Activated CD4-positive, CD25-positive, alpha-beta regulatory T cell treated with anti-CD3 and anti-CD28 coated beads, Interleukin-2, amount 50 U/mL, for 72 hours (primary cell): ENCODE data around the gene HIVEP3.

Source experiments
- DNase-seq: peaks from one replicate; pipeline ENCODE4 v3.0.0; 2021

The HIVEP3 gene

GRCh38 chr1:41920658-41921057 lies 1.9 kb upstream of the HIVEP3 start:
- no peak for DNase-seq

DNA sequence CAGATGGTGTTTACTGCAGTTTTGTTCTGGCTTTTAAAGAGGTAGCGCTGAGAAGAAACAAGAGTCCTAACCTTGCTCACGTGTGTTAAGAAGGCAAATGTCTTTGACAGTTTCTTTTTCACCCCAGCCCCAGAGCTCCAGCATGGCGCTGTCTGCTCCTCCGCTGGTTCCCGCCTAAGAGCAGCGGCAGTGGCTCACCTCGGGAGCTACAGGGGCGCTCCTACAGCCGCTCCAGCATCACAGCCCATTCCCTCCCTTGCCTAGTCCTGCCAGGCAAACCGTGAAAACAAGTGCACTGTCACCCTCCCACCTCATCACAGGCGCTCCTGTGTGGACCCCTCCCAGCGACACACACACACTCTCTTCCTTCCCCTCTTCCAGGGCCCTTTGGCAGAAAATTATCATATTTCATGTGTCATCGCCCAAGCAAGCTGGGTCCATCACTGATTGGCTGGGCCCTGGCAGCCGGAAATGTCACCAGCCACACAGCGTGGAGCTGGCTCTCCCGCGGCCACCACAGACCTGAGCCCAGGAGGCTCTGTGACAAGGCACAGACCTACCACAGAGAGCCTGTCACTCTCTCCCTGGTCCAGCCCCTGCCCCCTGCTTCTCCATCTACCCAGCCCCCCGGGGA lies 1.2 kb upstream of the HIVEP3 start:
- DNase-seq: peak; percentile 80

GRCh38 chr1:41919131-41919530 lies 409 bp upstream of the HIVEP3 start:
- DNase-seq: no peak

DNA sequence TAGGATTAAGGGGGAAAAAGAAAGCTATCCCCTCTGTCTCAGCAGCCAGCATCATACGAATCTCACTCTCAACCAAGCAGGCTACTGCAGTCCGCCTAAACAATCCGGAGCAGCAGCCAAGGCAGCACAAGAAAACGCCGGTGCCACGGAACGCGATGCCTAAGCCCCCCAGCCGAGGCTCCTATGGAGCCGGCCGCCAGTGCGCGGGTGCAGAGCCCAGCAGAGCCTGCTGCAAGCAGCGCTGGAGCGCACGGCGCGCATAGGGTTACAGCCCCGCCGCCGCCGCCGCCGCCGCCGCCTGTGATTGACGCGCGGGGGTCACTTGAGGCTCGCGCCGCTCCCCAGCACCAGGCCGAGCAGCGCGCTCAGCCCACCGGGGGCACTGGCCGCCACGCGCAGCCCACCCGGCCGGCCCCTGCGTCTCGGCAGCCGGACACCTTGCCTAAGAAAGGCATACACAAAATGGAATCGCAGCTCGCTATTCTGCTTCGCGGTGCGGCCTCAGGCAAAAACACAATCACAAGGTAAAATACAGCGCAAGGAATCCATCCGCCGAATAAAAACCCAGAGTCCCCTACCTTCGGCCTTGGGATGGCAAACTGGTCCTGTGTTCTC lies 780 bp downstream of the HIVEP3 start:
- peak; percentile 59 for DNase-seq

GRCh38 chr1:41917076-41917475 lies 1.6 kb downstream of the HIVEP3 start:
- no peak for DNase-seq

- no peak for DNase-seq
Measured at GRCh38 chr1:41915786-41916571, 2.7 kb downstream of the HIVEP3 start.

DNA sequence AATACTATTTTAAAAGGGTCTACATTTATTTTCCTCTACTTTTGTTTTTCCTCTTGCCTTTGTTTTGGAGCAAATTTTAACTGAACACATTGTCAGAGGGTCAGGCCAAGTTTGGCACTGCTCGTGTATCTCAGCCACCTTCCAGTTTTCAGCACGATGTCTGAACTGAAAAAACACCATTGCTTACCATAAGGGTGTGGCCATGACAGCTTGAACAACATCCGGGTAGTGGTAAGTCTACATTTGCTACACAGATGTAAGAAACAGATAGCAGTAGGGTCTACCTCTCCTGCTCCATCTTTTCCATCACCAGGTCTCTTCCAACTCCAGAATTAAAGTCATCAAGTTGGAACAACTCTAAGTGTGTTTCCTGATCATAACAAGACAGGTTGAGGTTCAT lies 4.2 kb downstream of the HIVEP3 start:
- no peak for DNase-seq

- DNase-seq: no peak
Measured at GRCh38 chr1:41913014-41913413, 5.7 kb downstream of the HIVEP3 start.

DNA sequence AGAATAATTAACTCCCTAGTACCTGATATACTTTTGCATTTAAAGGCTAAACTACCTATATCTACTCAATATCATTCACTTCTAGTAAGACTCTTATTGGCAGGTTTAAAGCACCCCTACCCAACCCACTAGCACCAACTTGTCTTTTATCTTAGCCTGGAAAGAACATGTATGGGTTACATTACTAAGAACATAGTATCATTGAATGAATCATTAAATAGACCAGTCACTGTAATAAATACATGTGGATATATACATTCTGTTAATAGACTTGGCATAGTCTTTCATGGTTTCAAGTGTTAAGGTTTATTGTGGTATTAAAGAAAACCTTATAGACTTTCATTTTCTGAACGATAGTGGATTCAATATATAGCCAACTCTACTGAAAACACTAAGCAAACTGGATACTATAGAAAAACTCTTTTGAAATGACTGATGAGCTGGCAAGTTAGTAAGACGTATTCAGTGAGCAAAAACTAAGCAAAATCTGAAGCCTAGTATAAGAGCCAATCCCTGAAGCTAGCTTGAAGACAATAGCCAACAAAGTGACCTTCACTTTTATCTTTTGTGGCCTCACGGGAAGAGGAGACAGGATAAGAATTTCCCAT lies 10.3 kb downstream of the HIVEP3 start:
- DNase-seq: no peak

DNA sequence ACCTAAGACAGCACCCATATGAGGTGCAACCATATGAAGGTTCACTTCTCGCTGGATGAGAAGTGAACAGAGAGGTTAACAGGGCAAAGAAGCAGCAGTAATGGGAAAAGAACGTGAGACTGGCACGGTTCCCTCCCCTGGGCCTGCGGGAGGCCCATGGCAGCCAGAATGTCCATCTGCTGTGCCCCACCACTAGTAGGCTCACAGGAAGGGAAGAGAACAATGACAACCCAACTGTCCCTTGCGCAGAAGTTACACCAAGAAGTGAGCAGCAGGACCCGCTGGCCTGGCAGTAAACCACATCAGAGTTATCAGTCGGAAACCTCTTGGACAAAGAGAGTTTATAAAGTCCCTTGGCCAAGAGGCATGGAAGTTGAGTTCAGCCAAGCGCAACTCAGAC lies 11.3 kb downstream of the HIVEP3 start:
- DNase-seq: no peak

DNA sequence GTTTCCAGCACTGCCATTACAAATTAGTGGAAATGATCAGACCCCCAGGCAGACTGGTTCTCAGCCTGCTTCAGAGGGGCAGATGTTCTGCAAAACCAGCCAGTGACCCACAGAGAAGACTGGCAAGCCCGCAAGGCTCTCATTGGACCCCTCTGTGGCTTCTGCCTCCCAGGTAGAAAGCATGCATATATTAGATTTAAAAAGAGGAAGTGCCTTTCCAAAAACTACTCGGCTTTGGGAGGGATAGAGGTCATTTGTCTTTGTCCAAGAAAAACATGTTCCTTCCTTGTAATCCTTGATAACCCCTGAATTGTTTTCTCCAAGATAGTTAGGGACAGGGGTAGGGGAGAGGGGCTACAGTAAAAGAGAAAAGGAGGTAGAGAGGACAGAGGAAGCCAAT lies 11.8 kb downstream of the HIVEP3 start:
- DNase-seq: no peak

GRCh38 chr1:41905093-41905675 lies 13.5 kb downstream of the HIVEP3 start:
- DNase-seq: no peak

- DNase-seq: no peak
Measured at GRCh38 chr1:41902664-41903063, 16.1 kb downstream of the HIVEP3 start.

DNA sequence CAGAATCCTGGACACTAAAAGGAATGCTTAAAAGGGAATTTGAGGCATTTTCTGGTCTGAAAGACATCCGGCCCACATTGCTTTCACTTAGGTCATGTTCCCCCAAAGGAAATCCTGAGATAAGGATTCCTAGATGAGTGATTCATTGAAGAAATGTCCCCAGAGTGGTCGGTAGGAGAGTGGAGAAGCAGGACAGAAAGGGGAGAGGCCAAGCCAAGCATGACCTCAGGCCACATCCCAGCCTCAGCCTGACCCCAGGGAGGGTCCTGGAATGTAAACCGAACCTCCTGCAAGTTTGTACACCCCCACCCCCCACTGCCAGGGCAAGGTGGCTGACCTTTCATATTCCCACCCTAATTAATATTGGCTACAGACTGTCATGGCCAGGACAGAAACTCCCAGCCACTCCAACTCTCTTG lies 16.6 kb downstream of the HIVEP3 start:
- DNase-seq: no peak

- no peak for DNase-seq
Measured at GRCh38 chr1:41901551-41901950, 17.2 kb downstream of the HIVEP3 start.

GRCh38 chr1:41900603-41901444 lies 17.9 kb downstream of the HIVEP3 start:
- DNase-seq: no peak

- DNase-seq: peak; percentile 65
Measured at GRCh38 chr1:41898191-41898713, 20.5 kb downstream of the HIVEP3 start.

- no peak for DNase-seq
Measured at GRCh38 chr1:41895552-41895951, 23.2 kb downstream of the HIVEP3 start.

DNA sequence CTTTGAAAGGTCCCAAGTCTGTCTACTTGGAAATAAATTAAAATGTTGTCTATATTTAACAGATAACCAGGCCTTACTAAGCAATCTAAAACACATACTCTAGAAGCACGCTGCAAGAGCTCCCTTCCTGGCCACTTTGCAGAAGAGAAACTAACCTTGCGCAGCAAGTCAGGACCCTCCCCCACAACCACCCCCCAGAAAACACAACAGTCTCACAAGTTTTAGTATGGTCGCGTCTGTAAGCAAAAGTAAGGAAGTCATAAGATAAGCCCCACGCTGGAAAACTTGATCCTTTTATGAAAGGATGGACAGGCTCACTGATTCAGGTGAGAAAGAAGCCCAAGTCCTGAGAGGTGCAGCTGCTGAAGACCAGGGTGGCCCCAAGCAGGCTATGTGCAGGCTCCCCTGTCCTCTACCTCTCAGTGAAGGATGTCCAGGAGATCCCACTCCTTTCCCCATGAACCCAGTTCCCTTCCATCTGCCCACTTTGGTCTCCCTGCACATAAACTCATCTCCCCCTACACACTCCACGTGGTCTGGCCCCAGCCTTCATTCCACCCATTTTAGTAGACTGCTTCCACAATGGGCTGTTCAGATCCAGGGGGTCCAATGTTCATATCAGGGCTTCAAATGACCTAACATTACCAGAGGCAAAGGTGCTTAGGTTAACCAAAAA lies 23.8 kb downstream of the HIVEP3 start:
- no peak for DNase-seq

- no peak for DNase-seq
Measured at GRCh38 chr1:41894101-41894807, 24.5 kb downstream of the HIVEP3 start.

GRCh38 chr1:41892301-41892781 lies 26.4 kb downstream of the HIVEP3 start:
- DNase-seq: no peak
